NCI-H2029 (cell line): Measurements from ENCODE around the gene IL1RL2.

Source experiments
- DNase-seq: peaks from one replicate; lab custom pipeline; 2025; lab: John Stamatoyannopoulos, UW

The IL1RL2 gene

DNA sequence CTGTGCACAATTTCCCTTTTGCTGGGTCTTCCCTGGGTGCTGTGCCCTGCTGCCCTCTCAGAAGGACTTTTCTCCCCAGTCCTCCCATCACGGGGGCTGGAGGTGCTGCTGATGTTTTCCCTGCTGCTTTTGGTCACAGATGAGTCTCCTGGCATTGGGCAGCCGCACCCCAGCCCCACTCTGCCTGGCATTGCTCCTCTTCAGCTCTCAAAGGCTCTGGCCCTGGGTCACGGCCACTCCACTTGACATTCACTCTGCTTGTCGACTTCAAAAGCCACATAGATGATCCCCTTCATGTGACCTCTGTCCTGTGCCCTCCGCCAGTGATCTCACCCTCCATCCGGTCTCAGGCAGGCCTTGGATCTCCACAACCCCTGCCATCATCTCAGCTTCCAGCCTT, 81.0 kb downstream of the IL1RL2 start:
- DNase-seq: no peak

DNA sequence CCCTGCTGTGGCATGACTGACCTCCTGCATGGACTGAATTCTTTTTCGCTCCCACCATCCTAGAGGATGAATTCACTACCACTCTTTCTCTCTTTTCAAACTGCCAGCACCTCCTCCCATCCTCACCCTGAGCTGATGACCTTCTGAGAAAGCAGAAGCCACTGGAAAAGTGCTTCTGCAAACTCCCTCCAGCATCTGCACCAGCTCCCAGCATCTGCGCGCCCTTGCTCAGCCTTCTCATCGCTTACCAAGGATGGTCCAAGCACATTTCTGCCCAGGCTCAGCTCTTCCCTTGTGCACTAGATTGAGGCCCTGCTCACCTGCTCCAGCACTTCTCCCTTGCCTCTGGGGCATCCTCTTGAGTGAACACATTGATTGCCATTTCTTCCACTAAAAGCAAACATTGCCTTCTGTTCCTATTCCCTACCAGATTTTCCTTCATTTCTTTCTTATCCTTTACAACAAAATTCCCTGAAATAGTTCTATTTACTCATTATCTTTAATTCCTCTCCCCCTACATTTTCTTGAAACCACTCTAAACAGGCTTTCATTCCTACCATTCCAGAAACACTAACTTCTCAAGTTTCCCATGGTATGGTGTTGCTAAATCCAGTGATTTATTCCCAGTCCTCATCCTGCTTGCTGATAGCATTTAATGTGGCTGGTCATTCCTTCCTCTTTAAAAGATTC, 81.8 kb downstream of the IL1RL2 start:
- DNase-seq: no peak

DNA sequence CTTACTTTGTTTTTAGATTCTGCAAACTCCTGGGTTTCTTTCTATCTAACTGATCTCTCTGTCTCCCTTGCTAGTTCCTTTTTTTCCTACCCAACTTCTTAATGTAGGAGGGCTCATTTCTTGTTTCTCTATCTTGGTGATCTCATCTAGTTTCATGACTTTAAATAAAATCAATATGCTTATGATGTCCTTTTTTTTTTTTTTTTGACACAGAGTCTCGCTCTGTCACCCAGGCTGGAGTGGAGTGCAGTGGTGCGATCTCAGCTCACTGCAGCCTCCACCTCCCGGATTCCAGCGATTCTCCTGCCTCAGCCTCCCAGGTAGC, 82.3 kb downstream of the IL1RL2 start:
- no peak for DNase-seq

DNA sequence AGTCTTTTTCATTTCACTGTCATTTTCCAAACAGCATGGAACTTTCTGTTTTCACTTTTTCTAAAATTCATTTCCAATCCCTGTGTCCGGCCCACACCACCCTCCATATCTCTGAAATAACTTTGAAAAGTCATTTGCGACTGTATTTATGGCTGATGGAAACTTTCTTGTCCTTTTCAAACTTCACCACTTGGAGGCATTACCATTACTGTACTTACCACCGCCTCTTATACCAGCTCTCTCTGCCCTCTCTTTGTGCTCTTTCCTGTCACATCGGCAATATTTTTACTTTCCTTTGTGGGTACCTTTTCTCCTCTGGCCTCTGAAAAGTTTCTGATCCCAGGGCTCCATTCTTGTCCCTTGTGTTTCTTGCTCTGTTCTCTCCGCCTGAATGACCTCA, 85.0 kb downstream of the IL1RL2 start:
- no peak for DNase-seq

GRCh38 chr2:102273619-102274211, 86.9 kb downstream of the IL1RL2 start:
- DNase-seq: no peak

DNA sequence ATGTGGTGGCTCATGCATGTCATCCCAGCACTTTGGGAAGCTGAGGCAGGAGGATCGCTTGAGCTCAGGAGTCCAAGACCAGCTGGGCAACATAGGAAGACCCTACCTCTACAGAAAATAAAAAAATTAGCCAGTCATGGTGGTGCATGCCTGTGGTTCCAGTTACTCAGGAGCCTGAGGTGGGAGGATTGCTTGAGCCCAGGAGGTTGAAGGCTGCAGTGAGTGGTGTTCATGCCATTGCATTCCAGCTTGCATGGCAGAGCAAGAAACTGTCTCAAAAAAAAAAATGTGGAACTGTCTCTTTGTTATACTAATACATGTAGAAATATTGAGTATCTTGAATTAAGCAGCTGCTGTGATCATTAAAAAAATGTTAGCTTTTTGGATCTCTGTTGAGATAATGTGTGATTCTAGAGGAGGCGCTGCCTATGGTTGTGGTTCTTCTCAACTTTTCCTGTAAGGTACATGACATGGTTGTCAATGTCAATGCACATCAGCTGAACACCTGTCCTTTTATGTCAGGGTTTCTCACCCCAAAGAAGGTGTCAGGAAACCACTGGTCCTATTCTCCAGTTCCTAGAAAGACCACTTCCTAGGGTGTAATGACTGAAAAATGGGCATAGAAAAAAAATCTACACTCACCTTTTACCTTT, 89.9 kb downstream of the IL1RL2 start:
- DNase-seq: no peak

DNA sequence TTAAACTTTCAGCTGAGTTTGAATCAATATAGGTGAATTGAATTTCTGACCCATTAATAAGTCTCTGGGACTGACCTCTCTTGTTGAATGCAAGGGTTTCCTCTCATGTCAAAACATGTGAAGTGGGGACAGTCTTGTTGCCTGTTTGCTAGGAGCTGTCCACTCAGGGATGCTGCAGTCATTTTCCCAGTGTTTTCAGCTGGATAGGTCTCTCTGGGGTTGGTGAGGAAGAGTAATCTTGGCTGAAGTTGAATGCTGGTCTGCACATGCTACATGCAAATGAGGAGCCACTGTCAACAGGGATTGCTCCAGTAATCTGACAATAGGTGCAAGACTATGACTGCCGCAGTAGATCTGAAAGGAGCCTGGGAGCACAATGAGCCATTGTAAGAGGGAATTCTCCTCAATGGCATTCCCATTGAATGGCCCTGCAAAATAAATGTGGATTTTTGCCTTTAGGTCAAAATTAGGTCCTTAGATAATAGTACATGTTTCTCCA, 90.4 kb downstream of the IL1RL2 start:
- no peak for DNase-seq

GRCh38 chr2:102278720-102279390, 92.0 kb downstream of the IL1RL2 start:
- no peak for DNase-seq

DNA sequence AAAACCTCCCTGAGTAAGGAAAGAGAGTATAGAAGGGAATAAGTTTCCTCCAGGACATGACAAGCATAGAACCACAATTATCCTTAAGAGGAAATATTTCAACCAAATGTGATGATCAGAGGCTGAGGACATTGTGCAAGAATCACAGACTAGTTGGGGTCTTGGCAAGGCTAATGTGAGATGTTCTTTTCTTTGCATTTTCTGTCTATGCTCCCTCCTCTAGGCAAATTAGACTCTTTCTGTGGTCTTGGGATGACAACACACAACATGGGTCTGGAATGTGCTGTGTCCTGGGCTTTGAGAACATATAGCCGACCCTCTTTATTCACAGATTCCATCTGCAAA, 92.5 kb downstream of the IL1RL2 start:
- no peak for DNase-seq

DNA sequence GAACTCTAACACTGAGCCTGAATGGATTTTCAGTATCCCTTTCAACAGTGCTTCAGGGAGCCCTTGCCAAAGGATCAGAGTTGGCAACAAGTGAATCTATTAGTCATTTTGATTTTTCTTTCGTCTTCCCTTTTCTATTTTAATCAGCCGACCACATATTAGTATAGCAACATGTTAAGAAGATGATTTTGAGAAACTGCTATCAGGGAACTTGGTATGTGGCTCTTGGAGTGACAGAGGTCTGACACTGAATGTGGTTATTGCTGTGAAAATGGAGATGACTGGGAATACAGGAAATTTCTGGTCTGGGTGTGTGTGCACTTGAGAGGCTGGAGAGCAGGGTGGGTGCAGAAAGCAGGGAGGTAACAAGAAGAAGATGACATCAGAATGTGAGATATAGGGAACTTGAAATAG, 95.9 kb downstream of the IL1RL2 start:
- DNase-seq: no peak

DNA sequence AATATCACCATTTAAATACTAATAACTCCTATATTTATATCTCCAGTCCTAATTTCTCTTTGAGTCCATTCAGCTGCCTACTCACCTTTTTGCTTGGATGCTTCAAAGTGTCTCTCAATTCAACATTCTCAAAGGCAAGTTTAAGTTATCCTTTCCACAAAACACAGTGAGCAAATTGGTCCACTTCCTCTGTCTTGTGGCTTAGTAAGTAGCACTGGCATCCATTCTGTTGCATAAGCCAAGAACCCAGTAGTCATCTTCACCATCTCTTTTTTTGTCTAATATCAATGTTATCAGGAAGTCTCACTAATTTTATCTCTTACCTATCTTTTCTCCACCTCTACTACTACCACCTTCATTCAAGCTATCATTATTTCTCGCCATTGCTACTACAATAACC, 97.2 kb downstream of the IL1RL2 start:
- DNase-seq: no peak

DNA sequence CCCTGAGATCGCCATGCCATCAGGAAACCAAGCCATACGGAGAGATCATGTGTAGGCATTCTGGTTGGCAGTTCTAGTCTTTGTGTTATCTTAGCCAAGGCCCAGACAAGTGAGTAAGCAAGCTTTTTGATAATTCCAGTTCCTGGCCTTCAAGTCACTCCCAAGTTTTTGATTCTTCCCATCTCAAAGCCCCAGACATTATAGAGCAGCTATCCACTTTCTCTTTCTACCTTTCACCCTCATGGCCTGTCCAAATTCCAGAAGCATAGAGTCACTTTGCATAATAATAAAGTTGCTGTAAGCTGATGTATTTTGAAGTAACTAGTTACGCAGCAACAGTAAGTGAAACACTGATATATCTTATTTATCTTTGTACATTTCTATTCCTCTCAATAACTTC, 97.8 kb downstream of the IL1RL2 start:
- no peak for DNase-seq

DNA sequence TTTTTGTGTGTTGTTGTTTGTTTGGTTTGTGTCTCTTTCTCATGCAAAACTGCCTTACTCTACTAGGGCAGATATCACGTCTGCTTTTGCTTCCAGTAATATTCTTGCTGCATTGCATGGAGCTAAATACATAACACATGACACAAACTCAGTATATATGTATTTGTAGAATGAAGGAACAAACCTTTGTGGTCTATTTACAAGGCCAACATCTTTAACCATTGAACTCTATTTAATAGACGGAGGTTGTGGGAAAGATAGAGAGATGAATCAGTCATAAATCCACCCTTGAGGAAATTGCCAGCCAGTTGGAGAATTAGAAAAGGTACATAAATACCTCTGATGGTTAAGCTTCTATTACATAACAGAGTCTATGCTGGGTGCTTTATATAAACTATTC, 98.5 kb downstream of the IL1RL2 start:
- no peak for DNase-seq

GRCh38 chr2:102286041-102286440, 99.2 kb downstream of the IL1RL2 start:
- DNase-seq: no peak

- no peak for DNase-seq
Observed at GRCh38 chr2:102289129-102289528, 102.3 kb downstream of the IL1RL2 start.
